ENCODE measurements around the gene FXYD4.
"Not testable (repeated sequence)": the region's sequence is repeated elsewhere in the genome, so short reads cannot be mapped to it uniquely, and the experiment has no call there.

GRCh38 chr10:43330824-43331127 lies 40.7 kb upstream of the FXYD4 start:
- TF ChIP-seq, protein P1, sequence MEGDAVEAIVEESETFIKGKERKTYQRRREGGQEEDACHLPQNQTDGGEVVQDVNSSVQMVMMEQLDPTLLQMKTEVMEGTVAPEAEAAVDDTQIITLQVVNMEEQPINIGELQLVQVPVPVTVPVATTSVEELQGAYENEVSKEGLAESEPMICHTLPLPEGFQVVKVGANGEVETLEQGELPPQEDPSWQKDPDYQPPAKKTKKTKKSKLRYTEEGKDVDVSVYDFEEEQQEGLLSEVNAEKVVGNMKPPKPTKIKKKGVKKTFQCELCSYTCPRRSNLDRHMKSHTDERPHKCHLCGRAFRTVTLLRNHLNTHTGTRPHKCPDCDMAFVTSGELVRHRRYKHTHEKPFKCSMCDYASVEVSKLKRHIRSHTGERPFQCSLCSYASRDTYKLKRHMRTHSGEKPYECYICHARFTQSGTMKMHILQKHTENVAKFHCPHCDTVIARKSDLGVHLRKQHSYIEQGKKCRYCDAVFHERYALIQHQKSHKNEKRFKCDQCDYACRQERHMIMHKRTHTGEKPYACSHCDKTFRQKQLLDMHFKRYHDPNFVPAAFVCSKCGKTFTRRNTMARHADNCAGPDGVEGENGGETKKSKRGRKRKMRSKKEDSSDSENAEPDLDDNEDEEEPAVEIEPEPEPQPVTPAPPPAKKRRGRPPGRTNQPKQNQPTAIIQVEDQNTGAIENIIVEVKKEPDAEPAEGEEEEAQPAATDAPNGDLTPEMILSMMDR (IDR thresholded peaks at IDR 0.05): not testable (repeated sequence)
- TF ChIP-seq ZFX (IDR thresholded peaks at IDR 0.05; ENCODE audit: borderline replicate concordance): not testable (repeated sequence)
